ENCODE data around the gene PCMT1.

DNA sequence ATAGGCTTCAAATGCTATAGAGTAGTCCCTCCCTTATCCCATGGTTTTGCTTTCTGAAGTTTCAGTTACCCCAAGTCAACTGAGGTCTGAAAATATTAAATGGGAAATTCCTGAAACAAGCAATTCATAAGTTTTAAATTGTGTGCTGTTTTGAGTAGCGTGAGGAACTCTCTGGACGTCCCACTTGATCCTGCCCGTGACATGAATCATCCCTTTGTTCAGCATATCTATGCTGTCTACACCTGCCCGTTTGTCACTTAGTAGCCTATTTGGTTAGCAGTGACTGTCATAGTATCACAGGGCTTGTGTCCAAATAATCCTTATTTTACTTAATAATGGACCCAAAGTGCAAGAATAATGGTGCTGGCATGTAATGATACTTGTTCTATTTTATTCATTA, 5.0 kb downstream of the PCMT1 start:
- TF ChIP-seq GATA2 (IDR thresholded peaks at IDR 0.05; ENCODE audit: low read depth, low read length), result no peak
- TF ChIP-seq GATA3 (IDR thresholded peaks at IDR 0.05; ENCODE audit: low read depth, low read length), result no peak

Data from SH-SY5Y (cell line).